GM18517 (cell line): ENCODE data around the gene CPNE1.

Experiments
- ATAC-seq: cut with Tn5 transposase; IDR thresholded peaks from one replicate; pipeline ENCODE4 v1.9.1; 2021; ENCODE audit warnings: mild to moderate bottlenecking, moderate library complexity; ENCODE audit not compliant: unreplicated experiment

The CPNE1 gene

GRCh38 chr20:35654415-35654814 is 10.3 kb downstream of the CPNE1 start:
- no peak for ATAC-seq

GRCh38 chr20:35653893-35654292 is 10.8 kb downstream of the CPNE1 start:
- no peak for ATAC-seq

GRCh38 chr20:35653430-35653734 is 11.3 kb downstream of the CPNE1 start:
- ATAC-seq, result no peak

GRCh38 chr20:35652641-35653429 is 11.9 kb downstream of the CPNE1 start:
- ATAC-seq, result no peak

- ATAC-seq, result no peak
Observed at GRCh38 chr20:35651958-35652357, 12.7 kb downstream of the CPNE1 start.

- ATAC-seq, result no peak
Observed at GRCh38 chr20:35650632-35651031, 14.1 kb downstream of the CPNE1 start.

- ATAC-seq, result no peak
Observed at GRCh38 chr20:35648836-35649235, 15.9 kb downstream of the CPNE1 start.

- no peak for ATAC-seq
Observed at GRCh38 chr20:35644806-35645205, 19.9 kb downstream of the CPNE1 start.

- no peak for ATAC-seq
Observed at GRCh38 chr20:35643045-35643444, 21.7 kb downstream of the CPNE1 start.

GRCh38 chr20:35641743-35642142 is 23.0 kb downstream of the CPNE1 start:
- no peak for ATAC-seq

- ATAC-seq, result no peak
Observed at GRCh38 chr20:35640724-35641123, 24.0 kb downstream of the CPNE1 start.

- no peak for ATAC-seq
Observed at GRCh38 chr20:35638751-35639150, 25.9 kb downstream of the CPNE1 start.

- ATAC-seq, result no peak
Observed at GRCh38 chr20:35637276-35637675, 27.4 kb downstream of the CPNE1 start.

GRCh38 chr20:35636095-35636494 is 28.6 kb downstream of the CPNE1 start:
- no peak for ATAC-seq

- ATAC-seq, result no peak
Observed at GRCh38 chr20:35635652-35636051, 29.0 kb downstream of the CPNE1 start.

GRCh38 chr20:35632539-35633115 is 32.1 kb downstream of the CPNE1 start:
- ATAC-seq, result no peak

- ATAC-seq, result no peak
Observed at GRCh38 chr20:35630636-35631035, 34.1 kb downstream of the CPNE1 start.

- no peak for ATAC-seq
Observed at GRCh38 chr20:35629427-35630145, 35.1 kb downstream of the CPNE1 start.

- ATAC-seq, result no peak
Observed at GRCh38 chr20:35627121-35627520, 37.6 kb downstream of the CPNE1 start.

- ATAC-seq, result no peak
Observed at GRCh38 chr20:35626386-35627001, 38.2 kb downstream of the CPNE1 start.

- ATAC-seq, result no peak
Observed at GRCh38 chr20:35625584-35626385, 38.9 kb downstream of the CPNE1 start.
